ENCODE results near the gene FAM181A. TPM values are rescaled to one million over a fixed set of nuclear protein-coding genes. Genes with fewer than 3 reads are reported as not detected.

The FAM181A gene
- total RNA-seq, 1 donor from 2014 or later: not detected

- Histone ChIP-seq H3K27me3 (ENCODE audit: control insufficient read depth, insufficient read depth, low read length) (peaks cover 5% of the 10 kb centered on the region), H3K36me3 (ENCODE audit: control insufficient read depth, insufficient read depth, low read length) (no peaks in the 10 kb centered on the region), H3K4me3 (ENCODE audit: low read depth, low read length) (no peak overlapping the region)
- no peak for DNase-seq (ENCODE audit: low read depth)
- TF ChIP-seq CTCF (IDR thresholded peaks at IDR 0.05; ENCODE audit: insufficient read depth, low read length, poor library complexity, severe bottlenecking): no peak
These were observed 42.2 kb upstream of the FAM181A start for GRCh38 chr14:93884950-93885349.

GRCh38 chr14:93888995-93889394 lies 38.1 kb upstream of the FAM181A start:
- TF ChIP-seq CTCF (IDR thresholded peaks at IDR 0.05; ENCODE audit: insufficient read depth, low read length, poor library complexity, severe bottlenecking): no peak
- DNase-seq (ENCODE audit: low read depth): no peak
- Histone ChIP-seq H3K4me3 (ENCODE audit: low read depth, low read length) (no peak overlapping the region), H3K27me3 (ENCODE audit: control insufficient read depth, insufficient read depth, low read length) (peaks cover 5% of the 10 kb centered on the region), H3K36me3 (ENCODE audit: control insufficient read depth, insufficient read depth, low read length) (no peaks in the 10 kb centered on the region)

- TF ChIP-seq CTCF (IDR thresholded peaks at IDR 0.05; ENCODE audit: insufficient read depth, low read length, poor library complexity, severe bottlenecking): no peak
- Histone ChIP-seq H3K4me3 (ENCODE audit: low read depth, low read length) (no peak overlapping the region), H3K36me3 (ENCODE audit: control insufficient read depth, insufficient read depth, low read length) (no peaks in the 10 kb centered on the region), H3K27me3 (ENCODE audit: control insufficient read depth, insufficient read depth, low read length) (peaks cover 5% of the 10 kb centered on the region)
- no peak for DNase-seq (ENCODE audit: low read depth)
These were observed 37.2 kb upstream of the FAM181A start for GRCh38 chr14:93889739-93890483.

GRCh38 chr14:93891756-93892504 lies 35.2 kb upstream of the FAM181A start:
- Histone ChIP-seq H3K36me3 (ENCODE audit: control insufficient read depth, insufficient read depth, low read length) (no peaks in the 10 kb centered on the region), H3K4me3 (ENCODE audit: low read depth, low read length) (no peak overlapping the region), H3K27me3 (ENCODE audit: control insufficient read depth, insufficient read depth, low read length) (peaks cover 8% of the 10 kb centered on the region)
- no peak for DNase-seq (ENCODE audit: low read depth)
- TF ChIP-seq CTCF (IDR thresholded peaks at IDR 0.05; ENCODE audit: insufficient read depth, low read length, poor library complexity, severe bottlenecking): no peak

- DNase-seq (ENCODE audit: low read depth): no peak
- TF ChIP-seq CTCF (IDR thresholded peaks at IDR 0.05; ENCODE audit: insufficient read depth, low read length, poor library complexity, severe bottlenecking): no peak
- H3K27me3 ChIP-seq (ENCODE audit: control insufficient read depth, insufficient read depth, low read length): peaks cover 8% of the 10 kb centered on the region
- no peaks in the 10 kb centered on the region for H3K36me3 ChIP-seq (ENCODE audit: control insufficient read depth, insufficient read depth, low read length)
- H3K4me3 ChIP-seq (ENCODE audit: low read depth, low read length): no peak overlapping the region
These were observed 34.7 kb upstream of the FAM181A start for GRCh38 chr14:93892505-93892839.
